Nephron progenitor cell (in vitro differentiated cells): ENCODE measurements around the gene NTM.

ENCODE experiments used
- DNase-seq: peaks from one replicate; pipeline ENCODE4 v3.0.0; 2021
- H3K27ac Mint-ChIP-seq: 2 replicates; pipeline ENCODE4 v1.8.0; 2021; ENCODE audit warnings: mild to moderate bottlenecking, moderate library complexity, mixed read lengths
- H3K27me3 Mint-ChIP-seq: 2 replicates; pipeline ENCODE4 v1.8.0; 2021; ENCODE audit warnings: mild to moderate bottlenecking, low read depth, mixed read lengths; ENCODE audit not compliant: poor library complexity
- H3K36me3 Mint-ChIP-seq: 2 replicates; pipeline ENCODE4 v1.8.0; 2021; ENCODE audit warnings: low read depth, mixed read lengths
- H3K4me1 Mint-ChIP-seq: 2 replicates; pipeline ENCODE4 v1.8.0; 2021; ENCODE audit warnings: mixed read lengths
- H3K4me3 Mint-ChIP-seq: 2 replicates; pipeline ENCODE4 v1.8.0; 2021; ENCODE audit warnings: mild to moderate bottlenecking, moderate library complexity, mixed read lengths
- H3K9me3 Mint-ChIP-seq: 2 replicates; pipeline ENCODE4 v1.8.0; 2021; ENCODE audit warnings: mild to moderate bottlenecking, moderate library complexity, mixed read lengths
- TF ChIP-seq, protein P1 (sequence below): fragments of 200-600 bp; sonication (generic); IDR thresholded peaks from 2 replicates; pipeline ENCODE4 v1.5.0; 2021; ENCODE audit warnings: antibody characterized with exemption

Gene NTM

DNA sequence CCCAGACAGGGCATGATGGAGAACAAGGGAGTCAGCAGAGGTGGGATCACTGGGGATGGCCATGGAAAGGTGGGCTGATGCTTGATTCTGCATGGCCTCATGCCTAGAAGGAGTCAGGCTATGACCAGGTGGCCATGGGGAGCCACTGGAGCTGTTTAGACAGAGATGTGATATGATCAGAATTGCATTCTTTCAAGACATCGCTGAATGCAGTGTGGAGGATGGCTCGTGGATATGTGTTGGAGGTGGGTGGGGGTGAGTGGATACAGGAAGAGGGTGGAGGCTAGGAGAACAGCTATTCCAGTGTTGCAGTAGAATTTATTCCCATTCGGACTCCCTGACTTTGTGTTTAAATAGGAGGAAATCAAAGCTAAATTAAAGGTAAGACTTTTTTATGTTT, 841.1 kb downstream of the NTM start:
- H3K27ac Mint-ChIP-seq, result no peak overlapping the region
- no peak for DNase-seq
- peaks cover 12% of the 10 kb centered on the region for H3K27me3 Mint-ChIP-seq
- H3K4me1 Mint-ChIP-seq, result peaks cover 6% of the 10 kb centered on the region
- peaks cover 14% of the 10 kb centered on the region for H3K9me3 Mint-ChIP-seq
- TF ChIP-seq, protein P1, sequence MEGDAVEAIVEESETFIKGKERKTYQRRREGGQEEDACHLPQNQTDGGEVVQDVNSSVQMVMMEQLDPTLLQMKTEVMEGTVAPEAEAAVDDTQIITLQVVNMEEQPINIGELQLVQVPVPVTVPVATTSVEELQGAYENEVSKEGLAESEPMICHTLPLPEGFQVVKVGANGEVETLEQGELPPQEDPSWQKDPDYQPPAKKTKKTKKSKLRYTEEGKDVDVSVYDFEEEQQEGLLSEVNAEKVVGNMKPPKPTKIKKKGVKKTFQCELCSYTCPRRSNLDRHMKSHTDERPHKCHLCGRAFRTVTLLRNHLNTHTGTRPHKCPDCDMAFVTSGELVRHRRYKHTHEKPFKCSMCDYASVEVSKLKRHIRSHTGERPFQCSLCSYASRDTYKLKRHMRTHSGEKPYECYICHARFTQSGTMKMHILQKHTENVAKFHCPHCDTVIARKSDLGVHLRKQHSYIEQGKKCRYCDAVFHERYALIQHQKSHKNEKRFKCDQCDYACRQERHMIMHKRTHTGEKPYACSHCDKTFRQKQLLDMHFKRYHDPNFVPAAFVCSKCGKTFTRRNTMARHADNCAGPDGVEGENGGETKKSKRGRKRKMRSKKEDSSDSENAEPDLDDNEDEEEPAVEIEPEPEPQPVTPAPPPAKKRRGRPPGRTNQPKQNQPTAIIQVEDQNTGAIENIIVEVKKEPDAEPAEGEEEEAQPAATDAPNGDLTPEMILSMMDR, result no peak
- H3K36me3 Mint-ChIP-seq, result no peaks in the 10 kb centered on the region
- no peak overlapping the region for H3K4me3 Mint-ChIP-seq

DNA sequence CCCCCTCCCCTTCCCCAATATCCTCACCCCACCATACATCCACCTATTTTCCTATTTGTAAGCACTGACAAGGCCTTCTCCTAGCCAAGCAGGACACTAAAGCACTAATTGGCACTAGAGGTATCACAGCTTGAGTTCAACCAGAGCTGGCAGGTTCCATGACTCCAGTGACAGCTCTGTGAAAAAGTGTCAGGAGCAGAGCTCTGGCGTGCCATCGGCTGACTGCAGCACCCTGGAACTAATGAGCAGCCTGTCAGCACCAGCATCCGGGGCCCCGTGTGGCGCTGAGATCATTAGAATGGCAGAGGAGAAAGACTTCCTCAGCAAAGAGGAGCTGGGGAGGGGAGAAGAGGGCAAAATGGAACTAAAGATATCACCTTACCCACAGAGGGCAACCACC, 847.4 kb downstream of the NTM start:
- TF ChIP-seq, protein P1, result no peak
- no peaks in the 10 kb centered on the region for H3K9me3 Mint-ChIP-seq
- no peak overlapping the region for H3K27ac Mint-ChIP-seq
- H3K4me3 Mint-ChIP-seq, result no peak overlapping the region
- H3K4me1 Mint-ChIP-seq, result peaks cover 6% of the 10 kb centered on the region
- H3K27me3 Mint-ChIP-seq, result peaks cover 18% of the 10 kb centered on the region
- DNase-seq, result no peak
- H3K36me3 Mint-ChIP-seq, result no peaks in the 10 kb centered on the region

DNA sequence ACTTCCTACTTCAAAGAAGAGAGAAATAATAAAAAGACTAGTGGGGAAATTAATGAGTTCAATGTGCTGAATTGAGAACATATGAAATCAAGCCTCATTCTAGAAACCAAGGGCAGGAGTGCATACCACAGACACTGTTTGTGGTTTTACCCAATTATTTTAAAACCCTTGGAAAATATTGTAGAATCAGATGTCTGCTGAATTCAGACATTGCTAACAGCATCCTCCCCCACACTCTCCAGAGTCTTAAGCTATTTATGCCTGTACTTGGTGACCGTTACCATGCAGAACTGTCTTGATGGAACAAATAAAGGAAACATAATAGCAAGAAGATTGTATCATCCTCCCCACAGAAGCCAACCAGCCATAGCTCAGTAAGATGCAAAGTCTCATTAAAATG, 850.1 kb downstream of the NTM start:
- Mint-ChIP-seq H3K4me1 (no peaks in the 10 kb centered on the region), H3K27me3 (peaks cover 18% of the 10 kb centered on the region), H3K36me3 (no peaks in the 10 kb centered on the region), H3K9me3 (peaks cover 7% of the 10 kb centered on the region), H3K27ac (no peak overlapping the region), H3K4me3 (no peak overlapping the region)
- TF ChIP-seq, protein P1, result no peak
- no peak for DNase-seq

GRCh38 chr11:132222345-132222744, 851.9 kb downstream of the NTM start:
- Mint-ChIP-seq H3K27ac (no peak overlapping the region), H3K4me3 (no peak overlapping the region), H3K4me1 (no peaks in the 10 kb centered on the region), H3K9me3 (peaks cover 7% of the 10 kb centered on the region), H3K36me3 (no peaks in the 10 kb centered on the region), H3K27me3 (peaks cover 15% of the 10 kb centered on the region)
- TF ChIP-seq, protein P1, result no peak
- no peak for DNase-seq

- no peaks in the 10 kb centered on the region for H3K4me1 Mint-ChIP-seq
- H3K4me3 Mint-ChIP-seq, result no peak overlapping the region
Measured at GRCh38 chr11:132226522-132226921, 856.1 kb downstream of the NTM start.

DNA sequence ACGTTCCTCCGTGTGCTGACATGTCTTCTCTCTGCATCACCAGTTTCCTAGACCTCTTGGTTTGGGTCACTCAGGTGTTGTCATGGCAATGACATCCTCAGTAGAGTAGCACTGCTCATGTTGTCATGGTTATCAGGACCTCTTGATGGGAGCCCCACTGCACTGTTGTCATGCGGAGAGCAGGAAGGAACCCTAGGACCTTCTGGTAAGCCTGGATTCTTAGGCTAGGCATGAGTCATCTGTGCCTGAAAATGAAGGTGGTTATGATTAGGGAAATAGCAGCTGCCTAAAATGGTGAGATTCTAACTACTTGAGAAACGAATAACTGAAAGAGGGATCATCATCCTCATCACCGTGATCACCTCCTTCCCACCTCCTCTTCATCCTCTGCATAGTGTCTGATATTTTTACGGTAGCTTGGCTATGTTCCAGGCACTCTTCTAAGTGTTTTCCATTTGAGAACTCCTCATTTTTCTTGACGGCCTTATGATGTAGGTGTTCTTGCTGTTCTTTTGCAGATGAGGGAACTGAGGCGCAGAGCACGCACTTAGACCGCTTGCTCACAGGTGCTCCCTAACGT, 858.4 kb downstream of the NTM start:
- H3K27ac Mint-ChIP-seq, result no peak overlapping the region
- H3K9me3 Mint-ChIP-seq, result peaks cover 7% of the 10 kb centered on the region
- no peaks in the 10 kb centered on the region for H3K36me3 Mint-ChIP-seq
- peaks cover 11% of the 10 kb centered on the region for H3K27me3 Mint-ChIP-seq
- no peak overlapping the region for H3K4me3 Mint-ChIP-seq
- no peak for DNase-seq
- H3K4me1 Mint-ChIP-seq, result no peaks in the 10 kb centered on the region
- TF ChIP-seq, protein P1, result no peak

More at GRCh38 chr11:132226522-132226921, 856.1 kb downstream of the NTM start:
- TF ChIP-seq, protein P1, result no peak
- DNase-seq, result no peak
- H3K27ac Mint-ChIP-seq, result no peak overlapping the region
- H3K36me3 Mint-ChIP-seq, result no peaks in the 10 kb centered on the region
- peaks cover 11% of the 10 kb centered on the region for H3K27me3 Mint-ChIP-seq
- peaks cover 7% of the 10 kb centered on the region for H3K9me3 Mint-ChIP-seq
